ENCODE results near the gene SMDT1. TPM values are rescaled to one million over a fixed set of nuclear protein-coding genes. Genes with fewer than 3 reads are reported as not detected.
"Not testable (repeated sequence)": the region's sequence is repeated elsewhere in the genome, so short reads cannot be mapped to it uniquely, and the experiment has no call there.

Gene SMDT1
- total and polyA plus RNA-seq, 4 donors, result 7.2 to 115 (median 39.9) TPM

- no peak for DNase-seq (ENCODE audit: low spot score)
- WGBS, result 88% methylated on average over 18 of the region's 18 CpGs
- Histone ChIP-seq H3K36me3 (ENCODE audit: control insufficient read depth in 4 of 4, insufficient read depth in 3 of 4, low read depth in 1 of 4, low read length in 3 of 4) (peaks cover 0 to 3% (median 0%) of the 10 kb centered on the region in 4 donors), H3K4me1 (ENCODE audit: control insufficient read depth in 4 of 4, insufficient read depth in 4 of 4, low read length in 3 of 4) (no peaks in the 10 kb centered on the region), H3K9me3 (ENCODE audit: control insufficient read depth in 4 of 4, low read length in 3 of 4) (peaks cover 0 to 14% (median 6%) of the 10 kb centered on the region in 4 donors), H3K4me3 (ENCODE audit: low read depth in 1 of 3, low read length in 3 of 3) (no peak overlapping the region), H3K27me3 (ENCODE audit: control insufficient read depth in 4 of 4, insufficient read depth in 4 of 4, low read length in 3 of 4) (no peaks in the 10 kb centered on the region), H3K27ac (ENCODE audit: low read depth in 1 of 2, low read length in 2 of 2) (no peak overlapping the region), H3K9ac (ENCODE audit: low read depth in 1 of 2, low read length in 2 of 2) (no peak overlapping the region)
- no peak for TF ChIP-seq HNF4A (conservative IDR thresholded peaks at IDR 0.05)
- no peak for TF ChIP-seq FOXA1 (IDR thresholded peaks at IDR 0.05)
- no peak for TF ChIP-seq RXRA (IDR thresholded peaks at IDR 0.05)
These were observed 29.3 kb downstream of the SMDT1 start for GRCh38 chr22:42108848-42109247.

- WGBS, result 89% methylated on average over 4 of the region's 4 CpGs
- Histone ChIP-seq H3K4me3 (ENCODE audit: low read depth in 1 of 3, low read length in 3 of 3) (no peak overlapping the region), H3K36me3 (ENCODE audit: control insufficient read depth in 4 of 4, insufficient read depth in 3 of 4, low read depth in 1 of 4, low read length in 3 of 4) (no peaks in the 10 kb centered on the region), H3K27me3 (ENCODE audit: control insufficient read depth in 4 of 4, insufficient read depth in 4 of 4, low read length in 3 of 4) (no peaks in the 10 kb centered on the region), H3K4me1 (ENCODE audit: control insufficient read depth in 4 of 4, insufficient read depth in 4 of 4, low read length in 3 of 4) (peaks cover 0 to 4% (median 0%) of the 10 kb centered on the region in 4 donors), H3K9me3 (ENCODE audit: control insufficient read depth in 4 of 4, low read length in 3 of 4) (peaks cover 0 to 9% (median 6%) of the 10 kb centered on the region in 4 donors), H3K9ac (ENCODE audit: low read depth in 1 of 2, low read length in 2 of 2) (no peak overlapping the region), H3K27ac (ENCODE audit: low read depth in 1 of 2, low read length in 2 of 2) (no peak overlapping the region)
- no peak for TF ChIP-seq GABPA (IDR thresholded peaks at IDR 0.05 in 1 of 2, conservative IDR thresholded peaks at IDR 0.05 in 1 of 2)
- no peak for TF ChIP-seq FOXA2 (IDR thresholded peaks at IDR 0.05)
- no peak for TF ChIP-seq ZBTB33 (IDR thresholded peaks at IDR 0.05)
- TF ChIP-seq NR2F2 (IDR thresholded peaks at IDR 0.05), result no peak
- no peak for TF ChIP-seq TAF1 (conservative IDR thresholded peaks at IDR 0.05)
- TF ChIP-seq HNF4G (IDR thresholded peaks at IDR 0.05), result no peak
- no peak for TF ChIP-seq RXRA (IDR thresholded peaks at IDR 0.05)
- TF ChIP-seq CTCF (IDR thresholded peaks at IDR 0.05; ENCODE audit: low read depth, low read length, missing input control), result no peak
- TF ChIP-seq ATF3 (IDR thresholded peaks at IDR 0.05), result no peak
- TF ChIP-seq RAD21 (IDR thresholded peaks at IDR 0.05), result no peak
- no peak for TF ChIP-seq YY1 (IDR thresholded peaks at IDR 0.05)
- TF ChIP-seq JUND (IDR thresholded peaks at IDR 0.05), result no peak
- TF ChIP-seq HNF4A (conservative IDR thresholded peaks at IDR 0.05), result no peak
- DNase-seq (ENCODE audit: low spot score), result no peak
These were observed 32.3 kb downstream of the SMDT1 start for GRCh38 chr22:42111798-42112197.

GRCh38 chr22:42112793-42113192, 33.3 kb downstream of the SMDT1 start:
- H3K4me3 ChIP-seq (ENCODE audit: low read depth in 1 of 3, low read length in 3 of 3); DNase-seq (ENCODE audit: low spot score); H3K9me3 ChIP-seq (ENCODE audit: control insufficient read depth in 4 of 4, low read length in 3 of 4); H3K27me3 ChIP-seq (ENCODE audit: control insufficient read depth in 4 of 4, insufficient read depth in 4 of 4, low read length in 3 of 4); H3K27ac ChIP-seq (ENCODE audit: low read depth in 1 of 2, low read length in 2 of 2); H3K36me3 ChIP-seq (ENCODE audit: control insufficient read depth in 4 of 4, insufficient read depth in 3 of 4, low read depth in 1 of 4, low read length in 3 of 4); H3K4me1 ChIP-seq (ENCODE audit: control insufficient read depth in 4 of 4, insufficient read depth in 4 of 4, low read length in 3 of 4); H3K9ac ChIP-seq (ENCODE audit: low read depth in 1 of 2, low read length in 2 of 2): not testable (repeated sequence)
- TF ChIP-seq RAD21 (IDR thresholded peaks at IDR 0.05) (peak; percentile 67), CTCF (IDR thresholded peaks at IDR 0.05; ENCODE audit: low read depth, low read length, missing input control) (peak; percentile 30)
- WGBS, result 10% methylated on average over 4 of the region's 4 CpGs

Measured in liver (tissue), 9 donors.